ENCODE results near the gene TNRC18. TPM values are rescaled to one million over a fixed set of nuclear protein-coding genes. Genes with fewer than 3 reads are reported as not detected.
A peak's percentile ranks its signal among the peaks of the same experiment; 100 is the strongest.

The TNRC18 gene
- total RNA-seq, 1 experiment from 2014 or later, result 91.7 TPM

- Histone ChIP-seq H3K36me3 (ENCODE audit: insufficient read depth, low read length, poor library complexity, severe bottlenecking) (peaks cover 6% of the 10 kb centered on the region), H3K9me3 (ENCODE audit: low read depth, low read length, poor library complexity, severe bottlenecking) (no peaks in the 10 kb centered on the region), H3K27ac (ENCODE audit: low read depth, low read length, poor library complexity, severe bottlenecking) (no peak overlapping the region), H3K4me1 (ENCODE audit: insufficient read depth, low read length, poor library complexity, severe bottlenecking) (peaks cover 11% of the 10 kb centered on the region), H3K27me3 (replicated peaks; ENCODE audit: insufficient read depth, low read depth, low read length, poor library complexity) (no peaks in the 10 kb centered on the region), H3K4me3 (ENCODE audit: low read depth, low read length, poor library complexity, severe bottlenecking) (no peak overlapping the region)
- no peak for DNase-seq (ENCODE audit: low spot score)
- TF ChIP-seq CTCF (conservative IDR thresholded peaks at IDR 0.05; ENCODE audit: low read depth, low read length), result no peak
- no peak for TF ChIP-seq EZH2 (IDR thresholded peaks at IDR 0.05; ENCODE audit: borderline replicate concordance, low read depth, low read length, poor library complexity, severe bottlenecking)
- POLR2A ChIA-PET (ENCODE audit: low non-redundant PET), result interaction anchor here (0.6 kb wide), 1 partner anchor 248 kb away, joined by 4 read pairs; no protein-coding TSS in a partner anchor
- CTCF ChIA-PET, result no interaction called here
- BruUV-seq (replicated peaks), result no TSS peak
- intact Hi-C loops (cut with micrococcal nuclease; ENCODE audit: unreplicated experiment), result no loop called here
Measured at GRCh38 chr7:5413449-5413786, 10.2 kb downstream of the TNRC18 start.

- POLR2A ChIA-PET (ENCODE audit: low non-redundant PET), result no interaction called here
- no peaks in the 10 kb centered on the region for H3K9me3 ChIP-seq (ENCODE audit: low read depth, low read length, poor library complexity, severe bottlenecking)
- CTCF ChIA-PET, result no interaction called here
- H3K27ac ChIP-seq (ENCODE audit: low read depth, low read length, poor library complexity, severe bottlenecking), result no peak overlapping the region
- H3K36me3 ChIP-seq (ENCODE audit: insufficient read depth, low read length, poor library complexity, severe bottlenecking), result peaks cover 8% of the 10 kb centered on the region
- H3K27me3 ChIP-seq (replicated peaks; ENCODE audit: insufficient read depth, low read depth, low read length, poor library complexity), result no peaks in the 10 kb centered on the region
- no peak for DNase-seq (ENCODE audit: low spot score)
- peaks cover 13% of the 10 kb centered on the region for H3K4me1 ChIP-seq (ENCODE audit: insufficient read depth, low read length, poor library complexity, severe bottlenecking)
- TF ChIP-seq CTCF (conservative IDR thresholded peaks at IDR 0.05; ENCODE audit: low read depth, low read length) (no peak), EZH2 (IDR thresholded peaks at IDR 0.05; ENCODE audit: borderline replicate concordance, low read depth, low read length, poor library complexity, severe bottlenecking) (no peak)
- H3K4me3 ChIP-seq (ENCODE audit: low read depth, low read length, poor library complexity, severe bottlenecking), result no peak overlapping the region
- intact Hi-C loops (cut with micrococcal nuclease; ENCODE audit: unreplicated experiment), result no loop called here
- no TSS peak for BruUV-seq (replicated peaks)
Measured at GRCh38 chr7:5408777-5409176, 14.9 kb downstream of the TNRC18 start.

DNA sequence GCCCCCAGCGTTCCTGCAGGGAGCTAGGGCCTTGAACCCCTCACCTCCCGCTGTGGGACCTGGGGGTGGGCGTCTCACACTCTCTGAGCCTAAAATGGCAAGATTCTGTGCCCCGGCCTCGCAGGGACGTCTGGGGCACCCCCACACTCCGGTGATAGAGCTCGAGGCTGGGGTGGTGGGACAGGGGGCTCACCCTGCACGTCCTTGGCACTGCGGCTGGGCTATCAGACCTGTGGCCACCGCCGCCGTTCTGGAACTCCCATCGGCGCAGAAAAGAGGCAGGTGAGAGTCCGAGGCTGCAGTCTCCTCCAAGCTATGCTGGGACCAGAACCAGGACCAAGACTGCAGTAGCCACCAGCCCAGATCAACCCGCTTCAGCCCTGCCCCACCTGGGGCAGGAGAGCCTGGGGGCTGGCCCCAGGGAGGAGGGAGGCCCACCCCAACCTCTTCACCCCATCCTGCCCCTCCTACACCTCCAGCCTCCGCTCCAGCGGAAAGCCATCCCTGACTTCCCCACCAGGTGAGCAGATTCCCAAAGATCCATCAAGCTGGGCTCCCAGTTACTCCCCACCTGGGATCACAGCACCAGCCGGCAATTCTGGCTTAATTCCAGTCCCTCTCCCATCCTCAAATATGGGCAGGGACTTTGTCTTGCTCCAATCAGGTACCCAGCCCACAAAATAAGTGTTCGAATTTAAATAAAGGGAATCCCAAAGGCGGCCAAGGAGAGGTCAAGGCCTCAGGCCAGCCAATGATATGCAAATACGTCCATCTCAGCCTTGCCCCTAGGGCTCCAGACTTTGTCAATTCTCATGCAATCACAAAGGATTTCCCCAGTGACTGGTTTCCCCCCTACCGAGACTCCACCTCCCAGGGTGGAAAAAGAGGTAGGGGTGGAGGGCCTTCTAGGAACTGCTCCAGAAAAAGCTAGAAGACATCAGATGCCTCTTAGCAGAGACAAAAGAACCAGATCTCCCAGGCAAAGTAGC lies 16.4 kb downstream of the TNRC18 start:
- no TSS peak for BruUV-seq (replicated peaks)
- POLR2A ChIA-PET (ENCODE audit: low non-redundant PET), result no interaction called here
- peaks cover 8% of the 10 kb centered on the region for H3K36me3 ChIP-seq (ENCODE audit: insufficient read depth, low read length, poor library complexity, severe bottlenecking)
- TF ChIP-seq EZH2 (IDR thresholded peaks at IDR 0.05; ENCODE audit: borderline replicate concordance, low read depth, low read length, poor library complexity, severe bottlenecking) (no peak), CTCF (conservative IDR thresholded peaks at IDR 0.05; ENCODE audit: low read depth, low read length) (no peak)
- no peaks in the 10 kb centered on the region for H3K27me3 ChIP-seq (replicated peaks; ENCODE audit: insufficient read depth, low read depth, low read length, poor library complexity)
- peak; percentile 47 for DNase-seq (ENCODE audit: low spot score)
- CTCF ChIA-PET, result interaction anchor here (0.5 kb wide), 1 partner anchor 14 kb away, joined by 4 read pairs; no protein-coding TSS in a partner anchor
- H3K4me3 ChIP-seq (ENCODE audit: low read depth, low read length, poor library complexity, severe bottlenecking), result no peak overlapping the region
- peaks cover 13% of the 10 kb centered on the region for H3K4me1 ChIP-seq (ENCODE audit: insufficient read depth, low read length, poor library complexity, severe bottlenecking)
- peak overlapping the region; percentile 25 for H3K27ac ChIP-seq (ENCODE audit: low read depth, low read length, poor library complexity, severe bottlenecking)
- intact Hi-C loops (cut with micrococcal nuclease; ENCODE audit: unreplicated experiment), result no loop called here
- no peaks in the 10 kb centered on the region for H3K9me3 ChIP-seq (ENCODE audit: low read depth, low read length, poor library complexity, severe bottlenecking)
